ENCODE results near the gene FLNC. TPM values are rescaled to one million over a fixed set of nuclear protein-coding genes. Genes with fewer than 3 reads are reported as not detected.

Gene FLNC
- total RNA-seq, 3 donors from 2014 or later (not counting 1 experiment from before 2014, with no cell fraction given), result 0.05 to 0.25 TPM; not detected in 1

DNA sequence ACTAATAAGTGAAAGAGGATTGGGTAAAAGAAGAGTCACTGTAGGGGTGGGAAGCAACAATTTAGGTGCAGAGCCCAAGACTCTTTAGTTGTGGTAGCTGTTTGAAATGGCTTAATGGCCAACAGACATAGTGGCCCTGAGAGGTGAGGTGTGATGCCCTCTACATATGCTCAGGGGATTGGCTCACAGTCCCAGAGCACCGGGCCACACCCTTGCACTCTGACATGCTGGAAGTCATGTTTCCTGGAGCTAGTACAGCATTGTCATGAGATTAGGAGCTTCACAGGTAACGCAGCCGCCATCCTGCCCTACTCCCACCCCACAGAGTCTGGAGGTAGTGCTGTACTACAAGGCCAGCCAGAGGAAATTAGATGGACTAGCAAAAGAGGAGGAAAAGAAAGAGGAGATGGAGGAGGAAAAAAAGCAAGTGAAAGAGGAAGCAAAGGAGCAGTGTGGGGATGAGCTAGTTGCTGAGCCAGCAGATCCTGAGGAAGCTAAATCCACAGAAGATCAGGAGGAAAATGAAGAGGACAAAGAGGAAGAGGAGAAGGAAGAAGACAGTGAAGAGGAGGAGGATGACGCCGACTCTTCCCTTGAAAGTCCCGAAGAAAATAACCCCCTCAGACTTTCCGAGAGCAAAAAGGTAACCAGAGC is 14.8 kb upstream of the FLNC start:
- DNase-seq, result no peak
- ATAC-seq, result no peak
- Mint-ChIP-seq H3K4me3 (no peak overlapping the region), H3K36me3 (no peaks in the 10 kb centered on the region), H3K4me1 (no peaks in the 10 kb centered on the region), H3K27ac (no peak overlapping the region), H3K27me3 (ENCODE audit: low read depth in 2 of 2) (peaks cover 0 to 3% of the 10 kb centered on the region in 2 donors), H3K9me3 (no peaks in the 10 kb centered on the region)
- Histone ChIP-seq H3K27me3 (ENCODE audit: control insufficient read depth, insufficient read depth, low read length) (no peaks in the 10 kb centered on the region), H3K4me1 (ENCODE audit: control insufficient read depth, insufficient read depth, low read length) (no peaks in the 10 kb centered on the region), H3K36me3 (ENCODE audit: control insufficient read depth, insufficient read depth, low read length) (no peaks in the 10 kb centered on the region), H3K4me3 (ENCODE audit: low read length) (no peak overlapping the region), H3K9me3 (ENCODE audit: control insufficient read depth, insufficient read depth, low read length) (no peaks in the 10 kb centered on the region), H3K27ac (ENCODE audit: low read length) (no peak overlapping the region)
- TF ChIP-seq, protein P1, sequence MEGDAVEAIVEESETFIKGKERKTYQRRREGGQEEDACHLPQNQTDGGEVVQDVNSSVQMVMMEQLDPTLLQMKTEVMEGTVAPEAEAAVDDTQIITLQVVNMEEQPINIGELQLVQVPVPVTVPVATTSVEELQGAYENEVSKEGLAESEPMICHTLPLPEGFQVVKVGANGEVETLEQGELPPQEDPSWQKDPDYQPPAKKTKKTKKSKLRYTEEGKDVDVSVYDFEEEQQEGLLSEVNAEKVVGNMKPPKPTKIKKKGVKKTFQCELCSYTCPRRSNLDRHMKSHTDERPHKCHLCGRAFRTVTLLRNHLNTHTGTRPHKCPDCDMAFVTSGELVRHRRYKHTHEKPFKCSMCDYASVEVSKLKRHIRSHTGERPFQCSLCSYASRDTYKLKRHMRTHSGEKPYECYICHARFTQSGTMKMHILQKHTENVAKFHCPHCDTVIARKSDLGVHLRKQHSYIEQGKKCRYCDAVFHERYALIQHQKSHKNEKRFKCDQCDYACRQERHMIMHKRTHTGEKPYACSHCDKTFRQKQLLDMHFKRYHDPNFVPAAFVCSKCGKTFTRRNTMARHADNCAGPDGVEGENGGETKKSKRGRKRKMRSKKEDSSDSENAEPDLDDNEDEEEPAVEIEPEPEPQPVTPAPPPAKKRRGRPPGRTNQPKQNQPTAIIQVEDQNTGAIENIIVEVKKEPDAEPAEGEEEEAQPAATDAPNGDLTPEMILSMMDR (IDR thresholded peaks at IDR 0.05), result no peak
- WGBS (ENCODE audit: insufficient coverage), result 93% methylated on average over 5 of the region's 7 CpGs
- intact Hi-C loops (cut with micrococcal nuclease), result no loop called here

DNA sequence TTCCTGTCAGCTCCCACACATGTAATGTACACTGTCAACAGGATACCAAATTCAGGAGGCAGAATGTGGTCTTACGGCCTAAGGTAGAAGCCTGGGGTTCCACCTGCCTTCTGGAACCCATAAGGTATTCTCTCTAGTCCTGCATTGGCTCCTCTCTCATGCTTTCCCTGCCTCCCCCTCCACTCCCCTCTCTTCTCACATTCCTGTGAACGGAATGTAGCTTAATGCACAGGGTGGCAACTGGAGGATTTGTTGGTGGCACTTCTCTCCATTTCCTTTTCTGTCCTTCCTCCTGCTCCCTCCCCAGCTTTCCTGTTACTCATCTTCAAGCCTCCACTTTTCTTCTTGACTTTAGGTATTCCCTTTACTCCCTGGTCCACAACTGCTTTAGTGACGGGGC is 11.5 kb upstream of the FLNC start:
- H3K27me3 ChIP-seq (ENCODE audit: control insufficient read depth, insufficient read depth, low read length), result no peaks in the 10 kb centered on the region
- no peaks in the 10 kb centered on the region for H3K4me1 ChIP-seq (ENCODE audit: control insufficient read depth, insufficient read depth, low read length)
- H3K4me1 Mint-ChIP-seq, result no peaks in the 10 kb centered on the region
- H3K9me3 Mint-ChIP-seq, result no peaks in the 10 kb centered on the region
- H3K27ac Mint-ChIP-seq, result no peak overlapping the region
- WGBS (ENCODE audit: insufficient coverage), result 95% methylated on average over 3 of the region's 3 CpGs
- TF ChIP-seq, protein P1 (IDR thresholded peaks at IDR 0.05), result no peak
- H3K4me3 ChIP-seq (ENCODE audit: low read length), result no peak overlapping the region
- no peaks in the 10 kb centered on the region for H3K9me3 ChIP-seq (ENCODE audit: control insufficient read depth, insufficient read depth, low read length)
- no peaks in the 10 kb centered on the region for H3K36me3 Mint-ChIP-seq
- H3K27ac ChIP-seq (ENCODE audit: low read length), result no peak overlapping the region
- intact Hi-C loops (cut with micrococcal nuclease), result no loop called here
- no peak for ATAC-seq
- H3K4me3 Mint-ChIP-seq, result no peak overlapping the region
- no peak for DNase-seq
- peaks cover 0 to 3% of the 10 kb centered on the region in 2 donors for H3K27me3 Mint-ChIP-seq (ENCODE audit: low read depth in 2 of 2)
- no peaks in the 10 kb centered on the region for H3K36me3 ChIP-seq (ENCODE audit: control insufficient read depth, insufficient read depth, low read length)

DNA sequence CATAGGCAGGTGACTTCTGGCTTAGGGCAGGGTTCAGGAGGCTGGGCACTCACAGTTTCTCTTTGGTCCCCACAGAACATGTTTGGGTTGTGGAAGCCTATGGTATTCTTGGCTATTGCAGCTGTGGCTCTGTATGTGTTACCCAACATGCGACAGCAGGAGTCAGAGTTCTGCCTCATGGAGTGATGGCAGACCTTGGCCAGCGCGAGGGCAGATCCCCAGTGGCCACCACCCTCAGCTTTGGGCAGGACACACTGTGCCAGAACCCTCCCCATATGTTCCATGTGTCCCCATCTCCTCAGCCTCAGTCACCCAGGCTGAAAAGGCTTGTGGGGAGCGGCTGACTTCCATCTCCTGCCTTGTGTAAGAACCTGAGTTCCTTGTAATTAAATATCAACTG is 8.5 kb upstream of the FLNC start:
- ATAC-seq (peak in 1 of 3 donors; percentile 22), DNase-seq (no peak)
- 100% methylated on average over 4 of the region's 4 CpGs for WGBS (ENCODE audit: insufficient coverage)
- Histone ChIP-seq H3K9me3 (ENCODE audit: control insufficient read depth, insufficient read depth, low read length) (no peaks in the 10 kb centered on the region), H3K4me3 (ENCODE audit: low read length) (no peak overlapping the region), H3K4me1 (ENCODE audit: control insufficient read depth, insufficient read depth, low read length) (no peaks in the 10 kb centered on the region), H3K27ac (ENCODE audit: low read length) (no peak overlapping the region), H3K27me3 (ENCODE audit: control insufficient read depth, insufficient read depth, low read length) (no peaks in the 10 kb centered on the region), H3K36me3 (ENCODE audit: control insufficient read depth, insufficient read depth, low read length) (no peaks in the 10 kb centered on the region)
- intact Hi-C loops (cut with micrococcal nuclease), result no loop called here
- H3K4me3 Mint-ChIP-seq, result no peak overlapping the region
- H3K36me3 Mint-ChIP-seq, result no peaks in the 10 kb centered on the region
- TF ChIP-seq, protein P1 (IDR thresholded peaks at IDR 0.05), result no peak
- H3K9me3 Mint-ChIP-seq, result no peaks in the 10 kb centered on the region
- peaks cover 0 to 6% of the 10 kb centered on the region in 2 donors for H3K27me3 Mint-ChIP-seq (ENCODE audit: low read depth in 2 of 2)
- H3K27ac Mint-ChIP-seq, result no peak overlapping the region
- no peaks in the 10 kb centered on the region for H3K4me1 Mint-ChIP-seq

DNA sequence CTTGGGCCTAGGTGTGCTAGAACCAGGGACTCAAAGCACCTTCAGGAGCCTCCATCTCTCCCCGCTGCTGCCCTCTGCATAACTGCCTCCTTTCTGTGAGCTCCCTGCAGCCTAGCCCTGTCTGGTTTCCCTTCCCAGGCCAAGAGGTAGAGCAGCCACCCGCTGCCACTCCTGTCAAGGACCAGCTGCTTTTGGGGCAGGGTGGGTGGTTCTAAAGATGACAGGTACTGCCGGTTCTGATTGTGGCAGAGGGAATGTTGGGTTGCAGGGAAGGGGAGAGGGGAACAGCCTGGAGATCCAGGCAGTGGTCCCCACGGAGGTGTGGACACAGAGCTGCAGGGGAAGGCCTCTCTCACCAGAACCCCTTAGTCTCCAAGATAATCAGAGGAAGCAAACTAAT is 3.7 kb upstream of the FLNC start:
- intact Hi-C loops (cut with micrococcal nuclease), result no loop called here
- no peak overlapping the region for H3K4me3 Mint-ChIP-seq
- peaks cover 0 to 27% of the 10 kb centered on the region in 2 donors for H3K27me3 Mint-ChIP-seq (ENCODE audit: low read depth in 2 of 2)
- WGBS (ENCODE audit: insufficient coverage), result 87% methylated on average over 4 of the region's 4 CpGs
- peaks cover 18% of the 10 kb centered on the region for H3K27me3 ChIP-seq (ENCODE audit: control insufficient read depth, insufficient read depth, low read length)
- H3K4me3 ChIP-seq (ENCODE audit: low read length), result no peak overlapping the region
- peaks cover 19% of the 10 kb centered on the region for H3K4me1 ChIP-seq (ENCODE audit: control insufficient read depth, insufficient read depth, low read length)
- H3K9me3 Mint-ChIP-seq, result no peaks in the 10 kb centered on the region
- no peak overlapping the region for H3K27ac Mint-ChIP-seq
- ATAC-seq (no peak), DNase-seq (no peak)
- H3K4me1 Mint-ChIP-seq, result peaks cover 0 to 20% of the 10 kb centered on the region in 2 donors
- H3K36me3 Mint-ChIP-seq, result no peaks in the 10 kb centered on the region
- no peaks in the 10 kb centered on the region for H3K9me3 ChIP-seq (ENCODE audit: control insufficient read depth, insufficient read depth, low read length)
- TF ChIP-seq, protein P1 (IDR thresholded peaks at IDR 0.05), result no peak
- no peak overlapping the region for H3K27ac ChIP-seq (ENCODE audit: low read length)
- H3K36me3 ChIP-seq (ENCODE audit: control insufficient read depth, insufficient read depth, low read length), result no peaks in the 10 kb centered on the region

All from natural killer cell (primary cell).